ENCODE results near the gene NPPC. TPM values are rescaled to one million over a fixed set of nuclear protein-coding genes. Genes with fewer than 3 reads are reported as not detected.

NPPC gene
- total RNA-seq, 1 donor from 2014 or later: 18.5 TPM

- H3K4me1 Mint-ChIP-seq (ENCODE audit: low read depth, unreplicated experiment): peaks cover 2% of the 10 kb centered on the region
- no peak overlapping the region for H3K4me3 Mint-ChIP-seq (ENCODE audit: unreplicated experiment)
- TF ChIP-seq CTCF (IDR thresholded peaks at IDR 0.05; ENCODE audit: partially characterized antibody, unreplicated experiment): no peak
Measured at GRCh38 chr2:231877533-231878456, 48.4 kb downstream of the NPPC start.

GRCh38 chr2:231874944-231875343 lies 51.3 kb downstream of the NPPC start:
- Mint-ChIP-seq H3K4me3 (ENCODE audit: unreplicated experiment) (no peak overlapping the region), H3K36me3 (ENCODE audit: unreplicated experiment) (peaks cover 6% of the 10 kb centered on the region), H3K9me3 (ENCODE audit: unreplicated experiment) (peaks cover 6% of the 10 kb centered on the region), H3K4me1 (ENCODE audit: low read depth, unreplicated experiment) (peaks cover 2% of the 10 kb centered on the region), H3K27ac (ENCODE audit: unreplicated experiment) (no peak overlapping the region), H3K27me3 (ENCODE audit: unreplicated experiment) (peaks cover 3% of the 10 kb centered on the region)
- no peak for TF ChIP-seq CTCF (IDR thresholded peaks at IDR 0.05; ENCODE audit: partially characterized antibody, unreplicated experiment)
- DNase-seq: no peak

More at GRCh38 chr2:231877533-231878456, 48.4 kb downstream of the NPPC start:
- no peak for DNase-seq
- Mint-ChIP-seq H3K27me3 (ENCODE audit: unreplicated experiment) (no peaks in the 10 kb centered on the region), H3K9me3 (ENCODE audit: unreplicated experiment) (peaks cover 1% of the 10 kb centered on the region), H3K36me3 (ENCODE audit: unreplicated experiment) (no peaks in the 10 kb centered on the region), H3K27ac (ENCODE audit: unreplicated experiment) (no peak overlapping the region)

Small RNAs within 50 kb of the gene (microRNA-seq; reads per million reads assigned to microRNA genes)
- not detected for gene MIR1471 (ENCODE audit: unreplicated experiment)

Other genes starting within 250 kb of the NPPC start
- gene PTMA, start 217.9 kb downstream of the NPPC start, total RNA-seq (ENCODE audit: unreplicated experiment): 948 TPM
- 47.1 TPM for gene PDE6D, start 145.1 kb downstream of the NPPC start, total RNA-seq (ENCODE audit: unreplicated experiment)
- gene COPS7B, start 140.0 kb downstream of the NPPC start, total RNA-seq (ENCODE audit: unreplicated experiment): 53.2 TPM
- gene DIS3L2, start 35.3 kb upstream of the NPPC start, total RNA-seq (ENCODE audit: unreplicated experiment): 42.1 TPM

Measured in glutamatergic neuron (in vitro differentiated cells).